ENCODE results near the gene SULT4A1.

The SULT4A1 gene

GRCh38 chr22:43800970-43801369, 61.3 kb downstream of the SULT4A1 start:
- Histone ChIP-seq H3K36me3 (replicated peaks in 1 of 2; ENCODE audit: control insufficient read depth in 2 of 2, insufficient read depth in 2 of 2, low read length in 2 of 2) (no peaks in the 10 kb centered on the region), H2AFZ (ENCODE audit: low read length) (no peak overlapping the region), H3K79me1 (ENCODE audit: low read depth, low read length) (no peaks in the 10 kb centered on the region), H2BK120ac (ENCODE audit: low read depth, low read length) (no peak overlapping the region), H3K18ac (ENCODE audit: low read length) (no peak overlapping the region), H3K4ac (ENCODE audit: low read length) (no peak overlapping the region), H3K14ac (ENCODE audit: low read length) (no peak overlapping the region), H3K23ac (ENCODE audit: low read depth, low read length, poor library complexity) (no peak overlapping the region), H3K4me2 (ENCODE audit: insufficient read depth, low read length, poor library complexity, severe bottlenecking) (no peak overlapping the region), H2AK5ac (ENCODE audit: low read depth, low read length) (no peak overlapping the region), H3K27me3 (ENCODE audit: control insufficient read depth in 3 of 3, insufficient read depth in 3 of 3, low read depth in 1 of 3, low read length in 3 of 3) (no peaks in the 10 kb centered on the region), H3K9ac (ENCODE audit: low read depth, low read length, poor library complexity) (no peak overlapping the region), H3K9me3 (replicated peaks in 1 of 2; ENCODE audit: control insufficient read depth in 2 of 2, insufficient read depth in 1 of 2, low read depth in 1 of 2, low read length in 2 of 2) (no peaks in the 10 kb centered on the region), H3K4me1 (ENCODE audit: control insufficient read depth in 2 of 2, insufficient read depth in 1 of 2, low read depth in 1 of 2, low read length in 2 of 2) (no peaks in the 10 kb centered on the region), H4K8ac (ENCODE audit: low read depth, low read length) (no peak overlapping the region), H4K91ac (ENCODE audit: low read depth, low read length, poor library complexity) (no peak overlapping the region), H2BK15ac (ENCODE audit: low read length) (no peak overlapping the region), H3K4me3 (ENCODE audit: low read length in 2 of 2) (no peak overlapping the region), H2BK12ac (ENCODE audit: low read length) (no peak overlapping the region), H2BK5ac (ENCODE audit: low read length) (no peak overlapping the region), H3K27ac (replicated peaks; ENCODE audit: low read length) (no peak overlapping the region)
- no peak for DNase-seq (ENCODE audit: low spot score)
- WGBS, 2 donors (ENCODE audit: extremely low coverage in 2 of 2, insufficient read length in 2 of 2, insufficient replicate concordance in 1 of 2): no CpG with 5 or more reads among the region's 1 CpG

- Histone ChIP-seq H2AK5ac (ENCODE audit: low read depth, low read length) (no peak overlapping the region), H2AFZ (ENCODE audit: low read length) (no peak overlapping the region), H3K4me3 (ENCODE audit: low read length in 2 of 2) (no peak overlapping the region), H3K23ac (ENCODE audit: low read depth, low read length, poor library complexity) (no peak overlapping the region), H3K79me1 (ENCODE audit: low read depth, low read length) (no peaks in the 10 kb centered on the region), H4K91ac (ENCODE audit: low read depth, low read length, poor library complexity) (no peak overlapping the region), H2BK15ac (ENCODE audit: low read length) (no peak overlapping the region), H2BK120ac (ENCODE audit: low read depth, low read length) (no peak overlapping the region), H3K27ac (replicated peaks; ENCODE audit: low read length) (no peak overlapping the region), H4K8ac (ENCODE audit: low read depth, low read length) (no peak overlapping the region), H3K9me3 (replicated peaks in 1 of 2; ENCODE audit: control insufficient read depth in 2 of 2, insufficient read depth in 1 of 2, low read depth in 1 of 2, low read length in 2 of 2) (no peaks in the 10 kb centered on the region), H3K18ac (ENCODE audit: low read length) (no peak overlapping the region), H3K4ac (ENCODE audit: low read length) (no peak overlapping the region), H3K4me2 (ENCODE audit: insufficient read depth, low read length, poor library complexity, severe bottlenecking) (no peak overlapping the region), H2BK12ac (ENCODE audit: low read length) (no peak overlapping the region), H3K36me3 (replicated peaks in 1 of 2; ENCODE audit: control insufficient read depth in 2 of 2, insufficient read depth in 2 of 2, low read length in 2 of 2) (no peaks in the 10 kb centered on the region), H2BK5ac (ENCODE audit: low read length) (no peak overlapping the region), H3K27me3 (ENCODE audit: control insufficient read depth in 3 of 3, insufficient read depth in 3 of 3, low read depth in 1 of 3, low read length in 3 of 3) (no peaks in the 10 kb centered on the region), H3K9ac (ENCODE audit: low read depth, low read length, poor library complexity) (no peak overlapping the region), H3K14ac (ENCODE audit: low read length) (no peak overlapping the region), H3K4me1 (ENCODE audit: control insufficient read depth in 2 of 2, insufficient read depth in 1 of 2, low read depth in 1 of 2, low read length in 2 of 2) (no peaks in the 10 kb centered on the region)
- WGBS, 2 donors (ENCODE audit: extremely low coverage in 2 of 2, insufficient read length in 2 of 2, insufficient replicate concordance in 1 of 2): no CpG with 5 or more reads among the region's 5 CpGs
- no peak for DNase-seq (ENCODE audit: low spot score)
Measured at GRCh38 chr22:43798492-43798891, 63.8 kb downstream of the SULT4A1 start.

- no peak overlapping the region for H3K27ac ChIP-seq (replicated peaks; ENCODE audit: low read length)
- no peak overlapping the region for H2AFZ ChIP-seq (ENCODE audit: low read length)
- no peak overlapping the region for H2BK120ac ChIP-seq (ENCODE audit: low read depth, low read length)
- H3K18ac ChIP-seq (ENCODE audit: low read length): no peak overlapping the region
- no peaks in the 10 kb centered on the region for H3K79me1 ChIP-seq (ENCODE audit: low read depth, low read length)
- no peak overlapping the region for H3K4me2 ChIP-seq (ENCODE audit: insufficient read depth, low read length, poor library complexity, severe bottlenecking)
- H3K27me3 ChIP-seq (ENCODE audit: control insufficient read depth in 3 of 3, insufficient read depth in 3 of 3, low read depth in 1 of 3, low read length in 3 of 3): no peaks in the 10 kb centered on the region
- no peaks in the 10 kb centered on the region for H3K9me3 ChIP-seq (replicated peaks in 1 of 2; ENCODE audit: control insufficient read depth in 2 of 2, insufficient read depth in 1 of 2, low read depth in 1 of 2, low read length in 2 of 2)
- H3K14ac ChIP-seq (ENCODE audit: low read length): no peak overlapping the region
- H3K23ac ChIP-seq (ENCODE audit: low read depth, low read length, poor library complexity): no peak overlapping the region
- H3K4ac ChIP-seq (ENCODE audit: low read length): no peak overlapping the region
- no peak overlapping the region for H2BK5ac ChIP-seq (ENCODE audit: low read length)
- H2AK5ac ChIP-seq (ENCODE audit: low read depth, low read length): no peak overlapping the region
- DNase-seq (ENCODE audit: low spot score): peak; percentile 18
- H3K9ac ChIP-seq (ENCODE audit: low read depth, low read length, poor library complexity): no peak overlapping the region
- no peaks in the 10 kb centered on the region for H3K36me3 ChIP-seq (replicated peaks in 1 of 2; ENCODE audit: control insufficient read depth in 2 of 2, insufficient read depth in 2 of 2, low read length in 2 of 2)
- no peak overlapping the region for H2BK15ac ChIP-seq (ENCODE audit: low read length)
- H2BK12ac ChIP-seq (ENCODE audit: low read length): no peak overlapping the region
- H3K4me3 ChIP-seq (ENCODE audit: low read length in 2 of 2): no peak overlapping the region
- no CpG with 5 or more reads among the region's 8 CpGs for WGBS, 2 donors (ENCODE audit: extremely low coverage in 2 of 2, insufficient read length in 2 of 2, insufficient replicate concordance in 1 of 2)
- no peak overlapping the region for H4K8ac ChIP-seq (ENCODE audit: low read depth, low read length)
- no peaks in the 10 kb centered on the region for H3K4me1 ChIP-seq (ENCODE audit: control insufficient read depth in 2 of 2, insufficient read depth in 1 of 2, low read depth in 1 of 2, low read length in 2 of 2)
- no peak overlapping the region for H4K91ac ChIP-seq (ENCODE audit: low read depth, low read length, poor library complexity)
Measured at GRCh38 chr22:43796567-43796966, 65.7 kb downstream of the SULT4A1 start.

GRCh38 chr22:43795320-43795719, 67.0 kb downstream of the SULT4A1 start:
- Histone ChIP-seq H3K4me2 (ENCODE audit: insufficient read depth, low read length, poor library complexity, severe bottlenecking) (no peak overlapping the region), H3K23ac (ENCODE audit: low read depth, low read length, poor library complexity) (no peak overlapping the region), H3K9ac (ENCODE audit: low read depth, low read length, poor library complexity) (no peak overlapping the region), H4K8ac (ENCODE audit: low read depth, low read length) (no peak overlapping the region), H3K4me1 (ENCODE audit: control insufficient read depth in 2 of 2, insufficient read depth in 1 of 2, low read depth in 1 of 2, low read length in 2 of 2) (no peaks in the 10 kb centered on the region), H2BK120ac (ENCODE audit: low read depth, low read length) (no peak overlapping the region), H3K18ac (ENCODE audit: low read length) (no peak overlapping the region), H3K27me3 (ENCODE audit: control insufficient read depth in 3 of 3, insufficient read depth in 3 of 3, low read depth in 1 of 3, low read length in 3 of 3) (no peaks in the 10 kb centered on the region), H2AFZ (ENCODE audit: low read length) (no peak overlapping the region), H3K27ac (replicated peaks; ENCODE audit: low read length) (no peak overlapping the region), H3K36me3 (replicated peaks in 1 of 2; ENCODE audit: control insufficient read depth in 2 of 2, insufficient read depth in 2 of 2, low read length in 2 of 2) (no peaks in the 10 kb centered on the region), H4K91ac (ENCODE audit: low read depth, low read length, poor library complexity) (no peak overlapping the region), H3K4me3 (ENCODE audit: low read length in 2 of 2) (no peak overlapping the region), H3K79me1 (ENCODE audit: low read depth, low read length) (no peaks in the 10 kb centered on the region), H2BK15ac (ENCODE audit: low read length) (no peak overlapping the region), H3K9me3 (replicated peaks in 1 of 2; ENCODE audit: control insufficient read depth in 2 of 2, insufficient read depth in 1 of 2, low read depth in 1 of 2, low read length in 2 of 2) (no peaks in the 10 kb centered on the region), H3K4ac (ENCODE audit: low read length) (no peak overlapping the region), H2BK12ac (ENCODE audit: low read length) (no peak overlapping the region), H2BK5ac (ENCODE audit: low read length) (no peak overlapping the region), H3K14ac (ENCODE audit: low read length) (no peak overlapping the region), H2AK5ac (ENCODE audit: low read depth, low read length) (no peak overlapping the region)
- no peak for DNase-seq (ENCODE audit: low spot score)
- no CpG with 5 or more reads among the region's 7 CpGs for WGBS, 2 donors (ENCODE audit: extremely low coverage in 2 of 2, insufficient read length in 2 of 2, insufficient replicate concordance in 1 of 2)
